SH-SY5Y (cell line): Measurements from ENCODE around the gene REPIN1.

ENCODE experiments used
- GATA2 ChIP-seq: IDR thresholded peaks from 2 replicates; pipeline ENCODE4 v1.6.1; 2011; ENCODE audit warnings: mild to moderate bottlenecking, low read depth, low read length
- GATA3 ChIP-seq: IDR thresholded peaks from 2 replicates; pipeline ENCODE4 v1.6.1; 2011; ENCODE audit warnings: low read depth, mild to moderate bottlenecking, low read length, moderate library complexity

REPIN1 gene

DNA sequence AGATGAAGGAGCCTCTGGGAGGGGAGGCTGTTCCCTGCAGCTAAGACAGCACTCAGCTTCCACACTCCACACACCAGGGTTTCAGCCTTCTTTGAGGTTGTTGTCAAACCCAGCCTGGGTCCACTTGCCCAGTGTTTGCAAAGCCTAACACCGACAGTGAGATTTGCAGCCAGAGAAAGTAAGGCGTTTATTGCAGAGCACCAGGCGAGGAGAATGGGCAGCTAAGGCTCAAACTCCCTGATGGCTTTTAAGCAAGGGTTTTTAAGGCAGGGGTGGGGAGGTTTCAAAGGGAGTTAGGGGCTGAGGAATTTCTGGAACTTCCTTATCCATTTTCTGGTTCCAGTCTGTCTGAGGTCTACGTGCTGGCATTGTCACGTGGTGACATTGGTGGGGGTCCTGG is 5.8 kb downstream of the REPIN1 start:
- no peak for TF ChIP-seq GATA3
- no peak for TF ChIP-seq GATA2

DNA sequence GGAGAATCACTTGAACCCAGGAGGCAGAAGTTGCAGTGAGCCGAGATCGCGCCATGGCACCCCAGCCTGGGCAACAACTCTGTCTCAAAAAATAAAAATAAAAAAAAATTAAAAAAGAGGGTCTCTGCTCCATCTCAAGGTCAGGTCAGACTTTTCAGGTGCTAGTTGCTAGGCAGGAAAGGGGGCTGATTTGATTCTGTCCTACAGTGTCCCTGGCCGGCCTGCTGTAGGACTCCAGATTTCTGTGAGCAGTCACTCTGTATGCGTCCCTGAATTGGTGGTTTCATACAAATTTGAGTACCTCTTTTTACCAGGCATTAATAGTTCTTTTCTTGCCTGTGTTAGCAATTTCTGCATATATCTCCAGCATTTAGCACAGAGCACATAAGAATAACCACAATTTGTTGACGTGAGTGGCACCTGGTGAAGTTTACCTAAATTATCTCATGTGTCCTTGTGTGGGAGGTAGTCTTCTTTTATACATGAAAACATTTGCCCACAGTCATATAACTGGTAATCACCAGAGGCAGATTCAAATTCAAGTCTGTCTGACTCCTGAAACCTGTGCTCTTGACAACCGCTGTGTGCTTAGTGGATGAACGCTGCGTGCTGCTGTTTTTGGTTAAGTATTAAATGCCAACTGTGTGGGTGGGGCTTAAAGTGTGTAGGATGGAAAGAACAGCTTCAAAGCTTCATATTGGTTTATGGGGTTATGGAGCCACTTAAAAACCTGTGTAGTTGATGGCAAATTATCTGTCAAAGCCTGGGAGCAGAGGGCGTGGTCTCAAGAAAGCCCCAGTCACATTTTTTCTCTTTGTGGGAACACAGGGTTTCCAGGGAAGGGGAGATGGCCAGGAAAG is 7.3 kb downstream of the REPIN1 start:
- TF ChIP-seq GATA3 (no peak), GATA2 (no peak)

DNA sequence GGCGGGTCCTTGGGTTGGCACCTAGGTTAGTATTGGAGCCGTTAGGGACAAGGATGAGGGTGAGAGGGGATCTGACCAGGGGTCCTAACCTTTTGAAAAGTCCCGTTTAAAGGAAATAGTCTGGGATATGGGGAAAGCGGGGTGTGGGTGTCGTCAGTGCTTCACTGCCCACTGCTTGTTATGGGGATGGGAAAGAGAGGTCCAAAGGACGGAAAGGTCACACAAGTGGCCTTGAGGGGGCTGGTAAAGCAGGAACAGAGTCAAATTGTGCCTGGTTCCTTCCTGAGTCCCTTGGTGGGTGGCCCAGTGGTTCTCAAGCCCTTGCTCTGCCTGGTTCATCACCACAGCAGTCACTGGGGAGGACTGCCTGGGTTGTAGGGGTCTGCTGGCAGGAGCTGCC is 7.9 kb downstream of the REPIN1 start:
- TF ChIP-seq GATA3 (no peak), GATA2 (no peak)

DNA sequence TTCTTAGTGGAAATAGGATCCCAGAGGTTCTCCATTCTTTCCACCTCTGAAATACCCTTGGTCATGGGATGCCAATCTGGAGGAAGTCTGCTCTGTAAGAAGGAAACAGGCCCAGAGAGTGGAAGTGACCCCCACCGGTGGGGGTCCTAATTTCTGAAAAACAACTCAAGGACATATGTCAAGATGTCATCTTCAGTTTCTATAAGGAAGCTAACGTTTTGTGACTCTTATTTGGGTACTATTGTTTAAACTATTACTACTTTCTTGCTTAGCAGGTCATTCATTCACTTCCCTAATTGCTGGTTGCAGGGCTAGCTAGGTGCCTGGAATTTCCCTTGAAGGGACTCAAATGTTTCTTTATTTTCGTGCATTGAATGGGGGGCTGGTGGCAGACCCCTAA is 8.6 kb downstream of the REPIN1 start:
- no peak for TF ChIP-seq GATA2
- no peak for TF ChIP-seq GATA3

DNA sequence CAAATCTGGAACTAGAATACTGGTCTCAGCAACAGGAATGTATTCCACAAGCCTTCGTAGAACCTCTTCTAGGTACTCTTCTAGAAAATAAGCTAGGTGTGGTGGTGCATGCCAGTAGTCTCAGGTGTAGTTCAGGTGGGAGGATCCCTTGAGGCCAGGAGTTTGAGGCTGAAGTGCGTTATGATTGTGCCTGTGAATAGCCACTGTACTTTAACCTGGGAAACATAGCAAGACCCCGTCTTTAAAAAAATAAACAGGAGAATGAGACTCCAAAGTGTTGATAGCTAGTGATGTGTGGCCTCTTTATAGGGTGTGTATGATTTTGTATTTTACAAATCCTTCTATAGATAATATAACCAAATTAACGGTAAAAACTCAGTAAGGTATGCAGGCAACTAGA is 9.0 kb downstream of the REPIN1 start:
- TF ChIP-seq GATA3 (no peak), GATA2 (no peak)

DNA sequence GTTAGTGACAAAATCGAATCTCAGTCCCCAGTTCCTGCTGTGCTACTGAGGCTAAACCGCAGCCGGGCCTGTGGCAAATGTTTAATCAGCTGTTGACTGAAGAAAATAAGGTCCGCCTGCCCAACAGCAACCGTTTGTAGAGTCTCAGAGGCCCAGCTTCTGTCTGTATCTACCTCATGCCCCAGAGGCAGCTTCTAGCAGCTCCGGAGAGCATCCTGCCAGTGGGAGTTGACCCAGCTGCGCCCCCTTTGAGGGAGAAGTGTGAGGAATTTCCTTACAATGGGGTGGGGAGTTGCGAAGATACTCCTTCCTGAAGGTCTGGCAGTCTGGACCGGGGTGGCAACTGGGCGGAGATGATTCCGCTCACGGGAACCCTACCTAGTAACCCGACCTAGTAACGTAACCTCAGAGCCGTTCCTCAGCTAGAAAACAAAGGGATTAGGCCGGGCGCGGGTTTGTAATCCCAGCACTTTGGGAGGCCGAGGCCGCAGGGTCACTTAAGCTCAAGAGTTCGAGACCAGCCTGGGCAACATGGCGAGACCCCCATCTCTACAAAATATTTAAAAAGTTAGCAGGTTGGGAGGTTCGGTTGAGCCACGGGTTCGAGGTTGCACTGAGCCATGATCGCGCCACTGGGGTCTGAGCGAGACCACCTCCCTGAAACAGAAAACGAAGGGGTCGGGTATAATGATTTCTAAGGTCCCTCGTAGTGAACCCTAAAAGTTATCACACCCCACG is 9.7 kb downstream of the REPIN1 start:
- TF ChIP-seq GATA3 (no peak), GATA2 (no peak)

DNA sequence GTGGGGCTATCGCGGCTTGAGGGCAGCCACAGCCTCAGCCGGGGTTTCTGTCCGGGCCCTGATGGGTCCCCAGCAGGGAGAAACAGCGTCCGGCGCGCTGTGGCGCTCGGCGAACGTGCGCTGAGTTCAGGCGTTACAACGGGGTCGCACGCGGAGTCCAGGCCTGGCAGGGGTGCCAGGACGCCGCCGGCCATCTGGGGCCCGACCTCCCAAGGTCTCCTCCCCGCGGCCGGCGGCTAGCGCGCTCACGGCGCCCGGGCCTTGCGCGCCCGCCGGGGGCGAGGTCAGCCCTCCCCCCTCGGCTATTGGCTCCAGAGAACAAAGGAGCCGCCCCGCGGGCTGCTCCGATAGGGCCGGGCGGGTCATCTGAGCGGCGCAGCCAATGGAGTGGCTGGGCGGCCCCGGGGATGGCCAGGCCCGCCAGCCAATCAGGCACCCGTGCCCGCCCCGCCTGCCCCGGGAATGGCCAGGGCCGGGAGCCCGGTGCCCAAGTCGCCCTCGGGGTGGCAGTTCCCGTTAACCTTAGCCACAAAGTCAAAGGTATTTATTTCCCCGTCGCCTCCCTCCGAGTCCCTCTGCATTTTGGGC is 10.3 kb downstream of the REPIN1 start, which contains the start of gene ZNF775:
TSS of gene ZNF775 (plus strand) at position 478 of the 588 bp plus-strand sequence. CDS start 9,141 bp downstream, outside the sequence.
- TF ChIP-seq GATA2 (no peak), GATA3 (no peak)

DNA sequence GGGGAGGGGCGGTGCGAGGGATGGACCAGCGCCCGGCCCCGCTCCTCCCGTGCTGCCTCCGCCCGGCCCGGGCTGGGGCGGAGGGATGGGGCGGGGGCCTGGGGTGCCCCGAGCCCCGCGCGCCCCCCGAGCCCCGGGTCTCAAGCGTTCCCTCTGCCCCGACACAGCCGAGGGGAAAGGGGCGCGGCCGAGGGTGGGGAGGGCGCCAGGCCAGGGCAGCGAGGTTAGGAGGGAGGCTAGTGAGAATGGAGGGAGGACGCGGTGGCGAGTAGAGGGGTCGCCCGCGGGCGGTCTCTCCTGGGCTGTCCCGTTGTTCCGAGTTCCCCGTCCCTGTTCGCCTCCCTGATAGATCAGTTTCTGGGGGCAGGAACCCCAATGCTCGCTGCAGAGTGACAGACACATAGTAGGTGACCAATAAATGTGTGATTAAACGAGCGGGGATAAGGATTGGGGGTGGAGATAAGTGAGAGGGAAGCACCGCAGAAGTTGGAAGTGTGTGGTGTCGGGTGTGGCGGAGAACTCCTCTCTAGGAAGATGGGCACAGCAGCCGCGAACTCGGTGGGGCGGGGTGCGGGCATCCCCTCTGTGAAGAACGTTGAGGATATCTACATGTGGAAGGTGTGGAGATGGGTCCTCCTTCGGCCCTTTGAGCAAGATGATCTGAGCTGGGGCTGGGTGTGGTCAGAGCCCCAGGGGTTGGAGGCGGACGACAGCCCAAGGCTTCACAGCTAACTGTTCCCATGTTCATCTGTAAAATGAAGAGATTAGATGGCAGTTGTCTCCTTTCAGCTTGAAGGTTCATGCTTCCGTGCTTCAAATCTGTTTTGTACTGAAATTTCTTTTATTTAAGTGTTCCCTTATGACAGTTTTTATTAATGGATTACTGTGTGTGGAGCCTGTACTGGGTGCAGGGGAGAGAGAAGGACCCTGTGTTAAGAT is 11.1 kb downstream of the REPIN1 start:
- TF ChIP-seq GATA2: peak; percentile 43; the same call in 1 of the 2 replicates
- TF ChIP-seq GATA3: no peak

DNA sequence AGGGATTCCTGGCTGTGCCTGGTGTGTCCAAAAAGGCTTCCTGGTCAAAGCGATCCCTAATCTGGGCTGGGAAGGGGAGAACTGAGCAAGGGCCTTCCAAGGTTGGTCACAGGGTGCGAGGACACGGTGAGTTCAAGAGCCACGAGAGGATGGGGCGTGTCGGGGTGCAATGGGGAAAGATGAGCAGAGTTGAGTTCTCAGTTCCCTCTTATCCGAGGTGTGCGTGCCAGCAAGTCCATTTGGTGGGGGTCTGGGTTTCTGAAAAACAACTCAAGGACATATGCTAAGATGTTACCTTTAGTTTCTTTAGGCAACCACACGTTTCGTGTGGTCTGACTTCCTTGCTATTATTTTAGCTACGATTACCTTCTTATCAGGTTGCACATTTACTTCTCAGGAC is 11.8 kb downstream of the REPIN1 start:
- TF ChIP-seq GATA3: no peak
- TF ChIP-seq GATA2: no peak

DNA sequence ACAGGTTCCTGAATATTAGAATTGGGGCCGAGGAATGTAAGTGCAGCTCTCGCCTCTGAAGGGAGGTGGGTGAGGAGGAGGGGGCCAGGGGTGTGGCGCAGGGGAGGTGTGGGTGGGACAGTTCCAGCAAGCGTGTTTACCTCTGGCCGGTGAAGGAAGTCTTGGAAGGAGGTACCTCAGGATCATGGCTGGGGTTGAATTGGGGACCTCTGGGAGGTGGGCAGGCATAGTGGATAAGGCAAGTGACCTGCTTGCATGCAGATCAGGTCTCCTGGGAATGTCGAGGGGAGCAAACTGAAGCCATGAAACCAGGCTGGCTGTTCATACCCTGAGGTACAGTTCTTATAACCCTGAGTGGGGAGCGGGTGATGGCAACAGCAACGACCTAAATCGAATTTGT is 12.5 kb downstream of the REPIN1 start:
- TF ChIP-seq GATA3 (no peak), GATA2 (no peak)

DNA sequence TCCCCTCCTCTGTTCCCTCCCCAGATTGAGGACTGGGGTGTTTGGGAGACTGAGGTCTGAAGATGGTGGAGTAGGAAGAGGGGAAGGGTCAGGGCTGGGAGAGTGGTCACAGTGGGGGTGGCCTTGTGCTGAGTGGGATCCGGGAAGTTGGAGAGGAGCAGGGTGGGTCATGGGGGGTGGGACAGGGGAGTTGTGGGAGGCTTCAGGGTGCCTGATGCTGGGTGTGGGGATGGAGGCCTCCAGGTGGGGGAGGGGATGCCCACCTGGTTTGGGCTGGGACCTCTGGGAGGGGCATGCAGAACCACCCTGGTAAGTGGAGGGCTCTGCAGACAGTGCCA is 13.1 kb downstream of the REPIN1 start:
- TF ChIP-seq GATA3 (no peak), GATA2 (no peak)

DNA sequence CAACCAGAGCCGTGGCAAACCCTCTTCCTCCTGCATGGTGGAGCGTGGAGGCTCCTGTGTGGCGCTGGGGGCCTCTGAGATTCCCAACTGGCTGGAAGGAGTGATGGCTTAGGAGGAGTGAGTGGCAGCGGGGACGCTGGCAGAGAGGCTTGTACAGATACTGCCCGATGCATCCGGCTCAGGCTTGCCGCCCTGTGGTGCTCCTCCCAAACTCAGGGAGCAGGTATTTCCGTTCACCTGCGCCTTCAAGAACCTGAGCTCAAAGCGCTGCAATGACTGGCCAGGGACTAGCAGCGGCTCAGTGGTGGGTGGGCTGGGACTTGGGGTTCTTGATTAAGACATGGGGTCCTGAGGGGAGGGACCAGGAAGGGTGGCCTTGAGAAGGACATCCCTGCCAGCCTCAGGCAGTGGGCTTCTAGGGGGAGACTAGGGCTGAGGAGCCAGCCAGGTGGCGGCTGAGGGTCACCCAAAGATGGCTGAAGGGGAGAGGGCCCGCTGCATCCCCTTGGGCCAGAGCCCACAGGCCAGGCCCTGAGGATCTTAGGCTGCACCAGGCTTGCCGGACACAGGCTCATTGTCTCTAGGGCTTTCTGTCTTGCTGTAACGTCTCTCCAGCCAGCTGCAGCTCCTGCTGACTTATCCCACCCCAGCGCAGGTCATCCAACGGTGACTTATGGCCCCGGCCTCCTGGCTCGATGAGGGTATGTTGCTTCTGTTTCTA is 13.7 kb downstream of the REPIN1 start:
- TF ChIP-seq GATA2 (no peak), GATA3 (no peak)

DNA sequence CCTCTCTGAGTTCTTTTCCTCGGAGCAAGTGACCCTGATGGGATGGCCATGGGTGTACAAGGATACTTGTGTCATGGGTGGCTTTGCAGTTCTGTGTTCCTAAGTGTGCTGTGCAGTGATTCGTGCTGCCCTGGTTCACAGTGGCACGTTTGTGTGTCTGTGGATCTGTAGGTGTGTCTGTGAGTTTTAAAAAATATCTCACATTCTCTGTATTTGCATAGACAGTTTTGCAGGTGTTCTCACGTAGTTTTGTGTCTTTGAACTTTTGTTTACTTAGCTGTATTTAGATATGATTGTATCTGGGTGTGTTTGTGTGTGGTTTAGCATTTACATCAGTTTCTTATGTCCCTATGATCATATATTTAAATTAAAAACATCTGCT is 14.2 kb downstream of the REPIN1 start:
- TF ChIP-seq GATA3 (no peak), GATA2 (no peak)
